ENCODE results near the gene CARMIL1. TPM values are rescaled to one million over a fixed set of nuclear protein-coding genes. Genes with fewer than 3 reads are reported as not detected.
A peak's percentile ranks its signal among the peaks of the same experiment; 100 is the strongest.

The CARMIL1 gene
- total and polyA plus RNA-seq, 10 of the 15 experiments (the other 5 are each of a cell fraction or from before 2014, with no cell fraction given): 6.4 to 18.1 (median 10.3) TPM

- SMC1A ChIA-PET (ENCODE audit: uncharacterized antibody, unreplicated experiment): interaction anchor here (0.8 to 2.0 kb wide), 11 partner anchors 8 to 169 kb away, joined by 3 to 6 read pairs (median 3); no protein-coding TSS in a partner anchor
- RAD21 ChIA-PET (ENCODE audit: unreplicated experiment): interaction anchor here (0.9 to 1.5 kb wide), 3 partner anchors 47 to 169 kb away, joined by 3 to 4 read pairs (median 3); no protein-coding TSS in a partner anchor
- H3K36me3 ChIP-seq (ENCODE audit: control insufficient read depth in 2 of 2, insufficient read depth in 2 of 2, low read length in 1 of 2): no peaks in the 10 kb centered on the region; a peak in 1 of 4 replicates
- WGBS (ENCODE audit: insufficient coverage, insufficient replicate concordance, low lambda C conversion rate, missing lambda C conversion rate): 43% methylated on average over 2 of the region's 2 CpGs
- no peak overlapping the region for H3K9ac ChIP-seq (ENCODE audit: control insufficient read depth, insufficient read depth, low read length)
- POLR2A ChIA-PET: interaction anchor here (1.1 kb wide), 1 partner anchor 8 kb away, joined by 3 read pairs; no protein-coding TSS in a partner anchor
- no peaks in the 10 kb centered on the region for H4K20me1 ChIP-seq (ENCODE audit: control insufficient read depth, insufficient read depth)
- BruUV-seq (replicated peaks): no TSS peak
- no peak overlapping the region for H3K4me3 ChIP-seq
- DNase-seq (ENCODE audit: low read depth, low spot score): no peak
- H3K27ac ChIP-seq (ENCODE audit: control insufficient read depth, insufficient read depth): no peak overlapping the region
- H3K4me2 ChIP-seq (ENCODE audit: control insufficient read depth, insufficient read depth): no peak overlapping the region
- intact Hi-C loops (cut with micrococcal nuclease; ENCODE audit: unreplicated experiment): no loop called here
- peak; percentile 78 for ATAC-seq
- H2AFZ ChIP-seq (ENCODE audit: control insufficient read depth, low read depth, low read length): no peak overlapping the region
- H3K27me3 ChIP-seq (replicated peaks in 1 of 2; ENCODE audit: control insufficient read depth in 2 of 2, insufficient read depth in 2 of 2, low read length in 1 of 2): no peaks in the 10 kb centered on the region
- in situ Hi-C loops (cut with MboI): no loop called here
- H3K4me1 ChIP-seq (ENCODE audit: control insufficient read depth, insufficient read depth, low read length): no peaks in the 10 kb centered on the region; the same call in 1 of the 2 replicates
- no peaks in the 10 kb centered on the region for H3K79me2 ChIP-seq (ENCODE audit: control insufficient read depth, insufficient read depth, low read length)
- CTCF ChIA-PET: interaction anchor here (0.6 to 2.4 kb wide), 6 partner anchors 17 to 181 kb away, joined by 3 to 12 read pairs (median 4); no protein-coding TSS in a partner anchor
- H3K9me3 ChIP-seq (replicated peaks; ENCODE audit: control insufficient read depth, insufficient read depth, low read length): peaks cover 2% of the 10 kb centered on the region; the same call in 2 of the 3 replicates
- no peak for FAIRE-seq
- TF ChIP-seq ATF7 (IDR thresholded peaks at IDR 0.05; ENCODE audit: low read depth) (peak; percentile 85), TAF1 (IDR thresholded peaks at IDR 0.05; ENCODE audit: borderline replicate concordance, low read depth, low read length) (no peak), ZNF592 (IDR thresholded peaks at IDR 0.05) (no peak), CHD4 (IDR thresholded peaks at IDR 0.05) (no peak), BMI1 (IDR thresholded peaks at IDR 0.05; ENCODE audit: borderline replicate concordance) (no peak), YY1 (IDR thresholded peaks at IDR 0.05; ENCODE audit: low read depth, low read length) (no peak), ETV6 (conservative IDR thresholded peaks at IDR 0.05 in 1 of 2, IDR thresholded peaks at IDR 0.05 in 1 of 2; ENCODE audit: borderline replicate concordance in 1 of 2, low read depth in 1 of 2) (no peak), MTA2 (IDR thresholded peaks at IDR 0.05; ENCODE audit: low read depth) (peak; percentile 30; the same call in 1 of the 2 replicates), PAX8 (IDR thresholded peaks at IDR 0.05) (no peak), POU2F2 (IDR thresholded peaks at IDR 0.05; ENCODE audit: borderline replicate concordance, low read depth, low read length) (no peak), RBBP5 (conservative IDR thresholded peaks at IDR 0.05) (no peak), SRF (IDR thresholded peaks at IDR 0.05; ENCODE audit: low read depth in 2 of 2, low read length in 2 of 2) (no peak), HDAC2 (IDR thresholded peaks at IDR 0.05) (no peak), CBX3 (IDR thresholded peaks at IDR 0.05; ENCODE audit: borderline replicate concordance, low read depth) (no peak), SUPT20H (IDR thresholded peaks at IDR 0.05; ENCODE audit: borderline replicate concordance, control insufficient read depth, low read depth, low read length) (no peak), SPI1 (IDR thresholded peaks at IDR 0.05; ENCODE audit: borderline replicate concordance, insufficient read depth, low read depth, low read length) (peak; percentile 38; the same call in 1 of the 2 replicates), BHLHE40 (IDR thresholded peaks at IDR 0.05; ENCODE audit: borderline replicate concordance in 1 of 2, low read depth in 2 of 2, low read length in 1 of 2) (0 out of 4 replicates have a peak, but pooled peaks of 1 of the 2 experiments have one; percentile 9), EED (IDR thresholded peaks at IDR 0.05; ENCODE audit: low read depth) (no peak), POLR2A (IDR thresholded peaks at IDR 0.05; ENCODE audit: low read depth, low read length) (no peak), IRF4 (IDR thresholded peaks at IDR 0.05; ENCODE audit: low read depth, low read length) (no peak), MEF2B (IDR thresholded peaks at IDR 0.05; ENCODE audit: partially characterized antibody, poor library complexity, severe bottlenecking) (peak; percentile 74), KLF5 (IDR thresholded peaks at IDR 0.05; ENCODE audit: partially characterized antibody) (no peak)
These were observed 167.8 kb downstream of the CARMIL1 start for GRCh38 chr6:25446830-25447569.
